ENCODE measurements around the gene SLC7A6OS.
A peak's percentile ranks its signal among the peaks of the same experiment; 100 is the strongest.
"Not testable (repeated sequence)": the region's sequence is repeated elsewhere in the genome, so short reads cannot be mapped to it uniquely, and the experiment has no call there.

The SLC7A6OS gene

DNA sequence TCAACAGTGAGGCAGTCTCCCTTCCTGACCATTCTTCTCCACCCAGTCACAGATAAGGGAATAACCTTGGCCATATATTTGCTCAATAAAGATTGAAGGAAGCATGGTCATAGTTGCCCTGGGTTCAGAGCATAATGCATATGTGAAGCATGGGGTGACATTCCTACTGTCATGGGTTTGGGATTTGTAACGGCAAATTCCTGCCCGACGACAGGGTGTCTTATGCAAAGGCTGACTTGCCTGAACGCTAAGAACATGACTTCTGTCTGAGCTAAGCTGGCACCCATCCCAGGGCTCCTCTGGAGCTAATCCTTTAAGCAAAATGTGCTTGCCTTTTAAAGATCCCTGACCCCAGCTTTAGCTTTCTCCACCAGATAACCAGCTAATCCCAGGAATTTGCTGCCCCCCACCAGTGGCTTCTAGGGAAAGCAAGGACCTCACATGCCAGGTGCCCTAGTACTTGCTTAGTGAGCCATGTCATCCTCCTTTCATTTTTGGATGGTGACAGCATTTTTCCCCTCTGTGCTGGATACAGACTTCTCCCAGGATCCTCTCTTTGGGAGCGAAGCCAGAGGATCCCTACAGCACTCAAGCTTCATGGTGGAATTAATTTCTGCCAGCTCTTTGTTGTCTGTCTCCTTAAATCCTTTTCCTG is 11.7 kb downstream of the SLC7A6OS start:
- DNase-seq (ENCODE audit: low read depth in 2 of 2): no peak

DNA sequence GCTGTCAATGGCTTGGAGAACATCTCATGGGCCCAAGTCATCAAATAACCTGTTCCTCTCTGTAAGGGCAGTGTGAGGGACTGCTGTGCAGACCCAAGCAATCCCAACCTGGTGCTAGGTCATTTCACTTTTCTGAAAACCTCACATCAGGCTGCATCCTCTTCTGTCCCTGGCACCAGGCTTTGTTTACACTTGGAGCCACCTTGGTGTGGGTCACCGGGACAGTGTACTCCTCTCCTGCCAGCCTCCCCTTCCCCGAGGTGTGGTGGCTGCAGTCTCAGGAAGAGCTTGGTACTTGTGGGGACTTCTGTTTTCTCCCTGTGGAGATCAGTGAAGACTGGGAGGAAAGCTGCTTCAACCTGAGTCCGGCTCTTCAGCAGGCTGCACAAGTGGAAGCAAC is 12.4 kb downstream of the SLC7A6OS start:
- DNase-seq (ENCODE audit: low read depth in 2 of 2): no peak

- DNase-seq (ENCODE audit: low read depth in 2 of 2): no peak
These were observed 12.8 kb downstream of the SLC7A6OS start for GRCh38 chr16:68297908-68298307.

DNA sequence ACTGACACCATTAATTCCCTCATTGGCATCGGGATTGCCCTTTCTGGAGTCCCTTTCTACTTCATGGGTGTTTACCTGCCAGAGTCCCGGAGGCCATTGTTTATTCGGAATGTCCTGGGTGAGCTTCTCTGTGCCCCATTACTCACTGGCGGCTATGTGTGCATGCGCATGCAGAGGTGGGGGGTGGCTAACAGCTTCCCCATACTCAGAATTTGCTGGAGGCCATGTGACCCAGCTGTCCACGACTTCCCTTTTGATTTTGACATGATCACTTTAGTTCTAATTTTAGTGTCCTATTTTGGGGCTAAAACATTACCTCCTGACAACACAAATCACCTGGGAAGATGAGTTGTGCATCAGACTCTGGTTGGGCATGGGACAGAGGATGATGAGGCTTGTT is 14.1 kb downstream of the SLC7A6OS start:
- no peak for DNase-seq (ENCODE audit: low read depth in 2 of 2)

DNA sequence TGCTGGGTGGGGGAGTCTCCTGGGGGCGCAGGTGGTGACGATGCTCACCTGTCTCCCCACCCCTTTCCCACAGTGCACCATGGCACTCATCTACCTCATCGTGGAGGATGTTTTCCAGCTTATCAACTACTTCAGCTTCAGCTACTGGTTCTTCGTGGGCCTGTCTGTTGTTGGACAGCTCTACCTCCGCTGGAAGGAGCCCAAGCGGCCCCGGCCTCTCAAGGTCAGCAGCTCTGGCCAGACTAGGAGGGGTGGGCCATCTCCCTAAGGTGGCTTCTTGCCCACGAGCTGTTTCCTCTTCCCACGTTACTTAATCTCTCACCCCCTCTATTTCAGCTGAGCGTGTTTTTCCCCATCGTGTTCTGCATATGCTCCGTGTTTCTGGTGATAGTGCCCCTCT is 14.5 kb downstream of the SLC7A6OS start:
- no peak for DNase-seq (ENCODE audit: low read depth in 2 of 2)

DNA sequence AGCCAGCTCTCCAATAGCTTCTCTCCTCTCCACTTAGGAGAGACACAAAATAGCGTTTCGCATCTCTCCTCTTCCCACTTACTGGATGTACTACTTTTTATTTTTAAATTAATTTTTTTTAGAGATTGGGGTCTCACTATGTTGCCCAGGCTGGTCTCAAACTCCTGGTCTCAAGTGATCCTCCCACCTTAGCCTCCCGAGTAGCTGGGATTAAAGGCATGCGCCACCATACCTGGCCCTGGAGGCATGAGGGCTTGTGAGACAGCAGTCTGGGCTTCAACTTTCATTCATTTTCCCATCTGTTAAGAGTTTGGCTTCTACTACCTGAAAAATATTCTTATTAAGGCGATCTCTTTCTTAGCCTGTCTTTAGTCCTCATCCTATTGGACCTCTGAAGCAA is 18.3 kb downstream of the SLC7A6OS start:
- no peak for DNase-seq (ENCODE audit: low read depth in 2 of 2)

DNA sequence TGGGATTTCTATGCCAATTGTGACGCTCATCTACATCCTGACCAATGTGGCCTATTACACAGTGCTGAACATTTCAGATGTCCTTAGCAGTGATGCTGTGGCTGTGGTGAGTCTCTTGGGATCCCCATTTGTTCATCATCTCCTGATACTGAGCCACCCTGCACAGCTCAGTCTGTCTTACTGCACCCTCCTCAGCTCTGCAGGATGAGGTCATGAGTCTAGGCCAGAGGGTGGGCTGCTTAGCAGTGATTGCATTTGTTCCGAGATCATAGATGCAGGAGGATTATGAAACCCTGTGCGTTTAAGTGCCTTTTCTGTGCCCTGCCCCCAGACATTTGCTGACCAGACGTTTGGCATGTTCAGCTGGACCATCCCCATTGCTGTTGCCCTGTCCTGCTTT is 19.5 kb downstream of the SLC7A6OS start:
- no peak for DNase-seq (ENCODE audit: low read depth in 2 of 2)

DNA sequence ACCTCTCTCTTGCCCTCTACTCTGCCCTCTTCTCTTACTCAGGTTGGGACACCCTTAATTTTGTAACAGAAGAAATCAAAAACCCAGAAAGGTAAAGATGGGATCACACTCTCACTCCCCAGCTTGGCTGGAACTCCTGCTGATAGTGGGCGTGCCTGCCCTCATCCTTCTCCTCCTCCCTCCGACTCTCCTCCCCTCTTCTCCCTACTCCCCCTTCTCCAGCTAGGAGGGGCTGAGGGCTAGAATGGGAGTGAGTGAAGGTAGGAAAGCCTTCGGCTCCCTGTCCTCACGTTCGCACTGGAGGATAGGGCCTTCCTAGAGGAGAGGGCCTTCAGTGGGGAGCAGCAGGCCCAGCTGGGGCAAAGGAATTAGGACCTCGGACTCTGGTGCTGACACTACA is 20.3 kb downstream of the SLC7A6OS start:
- no peak for DNase-seq (ENCODE audit: low read depth in 2 of 2)

GRCh38 chr16:68289621-68290329 is 21.0 kb downstream of the SLC7A6OS start:
- DNase-seq (ENCODE audit: low read depth in 2 of 2): peak; percentile 50 to 56

DNA sequence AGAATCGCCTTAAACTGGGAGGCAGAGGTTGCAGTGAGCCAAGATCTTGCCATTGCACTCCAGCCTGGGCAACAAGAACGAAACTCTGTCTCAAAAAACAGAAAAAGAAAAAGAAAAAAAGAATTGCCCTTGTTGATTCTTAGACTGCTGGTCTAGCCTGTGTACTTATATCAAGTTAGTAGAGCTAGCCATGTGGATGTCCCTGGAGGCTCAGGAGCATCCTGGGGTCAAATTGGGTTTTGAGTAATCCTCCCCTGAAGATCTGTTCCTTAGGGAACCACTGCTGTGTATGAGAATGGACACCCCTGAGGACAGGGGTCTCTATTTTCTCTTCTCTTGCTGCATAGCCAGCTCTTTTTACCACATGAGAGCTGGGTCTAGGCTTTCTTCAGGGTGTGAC is 21.5 kb downstream of the SLC7A6OS start:
- no peak for DNase-seq (ENCODE audit: low read depth in 2 of 2)

- not testable (repeated sequence) for DNase-seq (ENCODE audit: low read depth in 2 of 2)
These were observed 21.9 kb downstream of the SLC7A6OS start for GRCh38 chr16:68288796-68289195.

DNA sequence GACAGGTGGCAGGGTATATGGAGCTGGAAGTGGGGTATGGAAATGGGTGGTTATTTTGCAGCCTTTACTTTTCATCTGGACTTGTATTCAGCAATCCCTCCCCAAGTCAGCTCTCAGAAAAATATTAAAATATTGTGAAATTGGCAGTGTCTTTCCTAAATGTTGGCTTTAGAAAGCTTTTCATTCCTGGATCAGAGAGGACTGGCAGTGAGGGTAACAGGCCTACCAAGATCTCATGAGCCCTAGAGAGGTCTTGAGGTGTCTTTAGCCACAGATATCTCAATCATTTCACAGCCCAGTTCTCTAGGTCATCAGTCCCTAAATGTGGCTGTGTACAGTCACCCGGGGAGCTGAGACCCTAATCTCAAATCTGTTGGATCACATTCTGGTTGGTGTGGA is 22.5 kb downstream of the SLC7A6OS start:
- DNase-seq (ENCODE audit: low read depth in 2 of 2): no peak

DNA sequence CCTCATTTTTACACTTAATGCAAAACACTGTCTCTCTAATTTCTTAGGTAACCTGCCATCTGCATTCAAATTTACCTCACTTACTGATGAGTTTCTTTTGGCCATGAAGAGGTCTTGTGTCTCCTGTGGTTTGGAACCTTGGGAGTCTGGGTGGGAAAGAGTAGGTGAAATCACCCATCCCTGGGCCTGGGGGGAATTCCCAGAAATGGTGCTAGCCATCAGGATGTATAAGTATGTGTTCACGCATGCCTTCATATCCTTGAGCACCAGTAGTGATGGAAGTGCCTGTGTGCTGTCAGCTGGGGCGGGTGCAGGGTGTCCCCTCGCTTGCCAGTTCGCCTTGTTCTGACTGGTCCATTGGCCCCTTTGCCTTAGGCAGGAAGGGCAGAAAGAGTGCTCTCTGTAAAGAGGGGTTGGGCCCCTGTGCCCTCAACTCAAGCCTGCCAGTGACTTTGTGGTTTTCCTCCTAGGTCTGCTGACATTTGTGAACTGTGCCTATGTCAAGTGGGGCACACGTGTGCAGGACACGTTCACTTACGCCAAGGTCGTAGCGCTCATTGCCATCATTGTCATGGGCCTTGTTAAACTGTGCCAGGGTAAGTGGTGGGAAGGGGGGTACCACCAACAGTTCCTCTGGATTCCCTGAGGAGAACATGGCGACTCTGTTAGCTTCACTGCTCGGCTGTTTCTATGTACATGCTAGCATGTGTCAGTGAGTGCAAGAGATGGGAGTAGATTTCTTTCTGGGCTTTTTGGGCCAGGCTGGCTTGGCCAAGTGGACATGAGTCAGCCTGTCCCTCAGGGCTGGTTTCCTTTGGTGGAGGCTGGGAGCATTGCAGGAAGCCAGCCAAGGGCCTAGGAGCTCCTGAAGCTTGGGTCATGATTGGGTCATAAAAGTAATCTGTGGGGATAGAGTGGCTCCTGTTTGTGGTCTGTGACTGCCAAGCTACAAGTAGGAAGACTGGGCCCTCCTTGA is 23.2 kb downstream of the SLC7A6OS start:
- DNase-seq (ENCODE audit: low read depth in 2 of 2): no peak

- DNase-seq (ENCODE audit: low read depth in 2 of 2): no peak
These were observed 24.3 kb downstream of the SLC7A6OS start for GRCh38 chr16:68286153-68287074.

- DNase-seq (ENCODE audit: low read depth in 2 of 2): no peak
These were observed 25.1 kb downstream of the SLC7A6OS start for GRCh38 chr16:68285683-68286082.

DNA sequence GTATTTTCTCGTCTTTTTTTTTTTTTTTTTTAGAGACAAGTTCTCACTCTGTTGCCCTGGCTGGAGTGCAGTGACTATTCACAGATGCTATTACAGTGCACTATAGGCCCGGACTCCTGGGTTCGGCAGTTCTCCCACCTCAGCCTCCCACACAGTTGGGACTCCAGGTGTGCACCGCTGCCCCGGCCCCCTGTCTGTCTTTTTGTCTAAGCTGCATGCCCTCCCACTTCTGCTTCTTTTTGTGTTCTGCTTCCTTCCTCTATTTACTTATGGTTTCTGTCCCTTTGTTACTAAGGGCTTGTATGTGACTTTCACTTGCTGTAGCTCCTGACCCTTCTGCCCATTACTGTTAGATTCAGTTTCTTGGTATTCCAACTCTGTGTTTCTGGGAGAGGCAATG is 25.9 kb downstream of the SLC7A6OS start:
- DNase-seq (ENCODE audit: low read depth in 2 of 2): no peak

- no peak for DNase-seq (ENCODE audit: low read depth in 2 of 2)
These were observed 26.7 kb downstream of the SLC7A6OS start for GRCh38 chr16:68283801-68284598.

- no peak for DNase-seq (ENCODE audit: low read depth in 2 of 2)
These were observed 27.4 kb downstream of the SLC7A6OS start for GRCh38 chr16:68283346-68283745.

- no peak for DNase-seq (ENCODE audit: low read depth in 2 of 2)
These were observed 28.7 kb downstream of the SLC7A6OS start for GRCh38 chr16:68282064-68282452.

DNA sequence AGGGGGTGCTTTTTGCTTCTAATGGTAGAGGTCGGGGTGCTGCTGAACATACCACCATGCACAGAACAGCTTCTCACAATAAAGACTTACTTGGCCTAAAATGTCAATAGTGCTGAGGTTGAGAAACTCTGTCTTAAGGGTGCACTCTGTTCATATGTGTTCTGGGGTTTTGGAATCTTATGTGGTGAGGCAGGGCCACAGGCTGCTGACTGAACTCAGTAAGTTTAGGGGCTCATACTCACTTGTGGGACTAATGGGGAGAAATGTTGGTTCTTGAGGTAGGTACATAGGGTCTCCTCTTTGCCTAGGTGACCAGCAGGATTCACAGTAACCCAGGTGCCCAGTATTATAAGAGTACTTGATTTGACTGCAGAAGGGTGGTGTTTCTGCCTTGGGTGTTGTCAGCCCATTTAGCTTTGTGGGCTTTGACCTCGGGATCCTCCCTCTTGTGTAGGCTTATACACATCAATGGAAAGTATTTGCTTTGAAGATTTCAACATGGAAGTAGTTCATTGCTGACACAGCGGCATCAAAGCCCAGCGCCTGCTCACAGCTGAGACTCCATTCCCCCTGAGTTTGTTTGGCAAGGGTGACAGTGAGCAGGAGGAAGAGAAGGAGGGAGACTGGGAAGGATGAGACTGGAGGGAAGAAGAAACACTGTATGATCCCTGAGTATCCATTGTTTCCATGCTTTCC is 29.2 kb downstream of the SLC7A6OS start:
- DNase-seq (ENCODE audit: low read depth in 2 of 2): no peak
